Transverse colon (tissue), 4 donors: ENCODE data around the gene YBX2. TPM values are rescaled to one million over a fixed set of nuclear protein-coding genes. Genes with fewer than 3 reads are reported as not detected.

Experiments used
- DNase-seq: peaks from one replicate; pipeline ENCODE4 v3.0.0-alpha.2; 2019
- H3K27ac ChIP-seq, 4 donors: fragments of 200-600 bp; sonication (generic); 2 replicates each; pipeline ENCODE4 v1.5.1; 2016 to 2018; ENCODE audit warnings: inconsistent platforms in 4 of 4
- H3K27me3 ChIP-seq: fragments of 200-600 bp; sonication (generic); 2 replicates; pipeline ENCODE4 v1.5.1; 2017; ENCODE audit warnings: inconsistent platforms
- H3K36me3 ChIP-seq, 4 donors: fragments of 200-600 bp; sonication (generic); 2 replicates each; pipeline ENCODE4 v1.5.1; 2017 to 2019; ENCODE audit warnings: inconsistent platforms in 4 of 4
- H3K4me1 ChIP-seq, 4 donors: fragments of 200-600 bp; sonication (generic); 2 replicates each; pipeline ENCODE4 v1.5.1; 2017 to 2020; ENCODE audit warnings: inconsistent platforms in 4 of 4
- H3K4me3 ChIP-seq, 4 donors: fragments of 200-600 bp; sonication (generic); 1 replicate in 1 of 4; 2 replicates in 3 of 4; pipeline versions ENCODE4 v1.5.1 to v1.6.1; 2017 to 2019; ENCODE audit warnings: inconsistent platforms in 4 of 4
- H3K9me3 ChIP-seq, 2 donors: fragments of 200-600 bp; sonication (generic); 2 replicates each; pipeline ENCODE4 v1.5.1; 2017 to 2019; ENCODE audit warnings: inconsistent platforms in 2 of 2
- CTCF ChIP-seq, 5 experiments: fragments of 200-600 bp in 3 of 5; fragments of 450-650 bp in 2 of 5; sonication (generic) in 3 of 5; IDR thresholded peaks; 1 replicate in 2 of 5; 2 replicates in 3 of 5; pipeline ENCODE4 v1.5.1; 2016 to 2017; ENCODE audit warnings: antibody characterized with exemption in 5 of 5, inconsistent platforms in 3 of 5, mild to moderate bottlenecking in 2 of 5, moderate library complexity in 1 of 5
- EP300 ChIP-seq: sonication (generic); formaldehyde crosslinking; IDR thresholded peaks from one replicate; pipeline ENCODE4 v1.6.1; 2017; ENCODE audit warnings: antibody characterized with exemption, low read depth
- POLR2A ChIP-seq: fragments of 450-650 bp; IDR thresholded peaks from one replicate; pipeline ENCODE4 v1.6.1; 2016; ENCODE audit warnings: antibody characterized with exemption, mild to moderate bottlenecking, moderate library complexity
- POLR2AphosphoS5 ChIP-seq, 3 donors: sonication (generic); formaldehyde crosslinking; IDR thresholded peaks; one replicate each; pipeline ENCODE4 v1.6.1; 2016; ENCODE audit warnings: antibody characterized with exemption in 3 of 3
- WGBS, 2 donors: methylation state at CpG; one replicate each; pipeline ENCODE4 v1.1.5; 2018; ENCODE audit warnings: low coverage in 1 of 2; 5-methylcytosine and 5-hydroxymethylcytosine counted together
- in situ Hi-C, 4 donors: fragments of 200-750 bp; cut with MboI; loops; one replicate each; pipeline versions ENCODE4 v1.15.0 to v1.15.1; 2017; ENCODE audit warnings: low sequenced_read_pairs in 3 of 4, low pct_ligation_motif_present in 1 of 4, low pct_unique_long_range_greater_than_20kb in 1 of 4
- intact Hi-C: fragments of 100-400 bp; cut with DNase I; formaldehyde crosslinking; loops from one replicate; pipeline ENCODE4 v1.15.1; 2023; ENCODE audit warnings: low total_unique reads
- total RNA-seq, 4 donors: library from RNA; depleted of rRNA; stranded (reverse); fragments of >200 nt; gene quantifications; one replicate each; pipeline ENCODE4 v1.1.0, GENCODE V29; 2016

Gene YBX2
- total RNA-seq, 4 donors from 2014 or later: 23.1 to 151 (median 43.4) TPM

DNA sequence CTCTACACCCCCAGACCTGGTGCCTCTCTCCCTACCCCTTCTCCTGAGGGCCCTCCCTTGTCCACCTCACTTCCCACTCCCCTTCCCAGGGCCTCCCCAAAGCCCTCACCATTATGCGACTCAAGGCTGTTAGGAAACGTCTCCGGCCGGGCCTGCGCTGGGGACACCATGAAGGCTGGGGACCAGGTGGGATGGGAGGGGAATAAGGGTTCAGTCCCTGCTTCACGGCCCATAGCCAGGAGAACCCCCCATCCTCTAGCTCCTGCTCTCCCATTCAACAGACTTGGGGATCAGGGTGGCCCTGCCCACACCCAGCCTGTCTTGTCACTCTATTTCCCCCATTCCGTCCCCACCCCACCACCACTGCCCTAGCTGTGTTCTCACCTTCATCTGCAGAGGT, 32.6 kb upstream of the YBX2 start:
- Histone ChIP-seq H3K27ac (no peak overlapping the region), H3K36me3 (peaks cover 0 to 6% (median 3%) of the 10 kb centered on the region in 4 donors), H3K4me1 (peaks cover 7 to 21% (median 14%) of the 10 kb centered on the region in 4 donors), H3K9me3 (no peaks in the 10 kb centered on the region), H3K4me3 (no peak overlapping the region), H3K27me3 (no peaks in the 10 kb centered on the region)
- intact Hi-C loops: no loop called here
- in situ Hi-C loops: loop anchor here in 1 of 4 donors (25.0 kb wide), 1 partner anchor 290 kb away; the partner anchor contains the start of genes SLC16A11 and SLC16A13
- DNase-seq: no peak
- TF ChIP-seq POLR2AphosphoS5 (IDR thresholded peaks at IDR 0.05) (no peak), CTCF (IDR thresholded peaks at IDR 0.05) (no peak), POLR2A (no peak), EP300 (no peak)
- WGBS, 2 donors: 90% methylated on average over 7 of the region's 7 CpGs; no CpG with 5 or more reads in 1 of the 2 donors

DNA sequence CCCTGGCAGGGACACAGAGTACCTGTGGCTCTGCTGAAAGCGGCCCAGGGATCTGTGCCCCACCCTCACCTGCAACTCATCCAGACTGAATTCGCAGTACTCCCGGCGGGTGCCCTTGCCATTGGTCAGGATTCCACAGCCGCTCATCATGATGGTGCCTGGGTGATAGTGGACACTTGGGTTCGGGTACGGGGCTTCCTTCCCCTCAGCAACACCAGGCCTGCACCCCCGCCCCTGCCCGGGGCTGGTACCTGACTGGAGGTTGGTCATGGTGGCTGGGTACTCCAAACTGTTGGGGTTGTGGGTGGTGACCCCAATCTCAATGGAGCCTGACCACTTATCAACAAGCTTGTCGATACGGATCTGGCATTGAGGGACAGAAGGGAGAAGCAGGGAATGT, 31.7 kb upstream of the YBX2 start:
- H3K4me1 ChIP-seq: peaks cover 7 to 21% (median 14%) of the 10 kb centered on the region in 4 donors
- WGBS, 2 donors: 96% methylated on average over 10 of the region's 11 CpGs; no CpG with 5 or more reads in 1 of the 2 donors
- TF ChIP-seq EP300: no peak
- TF ChIP-seq CTCF (IDR thresholded peaks at IDR 0.05): no peak
- TF ChIP-seq POLR2AphosphoS5 (IDR thresholded peaks at IDR 0.05): no peak
- TF ChIP-seq POLR2A: no peak
- intact Hi-C loops: no loop called here
- no peaks in the 10 kb centered on the region for H3K9me3 ChIP-seq
- H3K27me3 ChIP-seq: no peaks in the 10 kb centered on the region
- in situ Hi-C loops: loop anchor here in 1 of 4 donors (25.0 kb wide), 1 partner anchor 289 kb away; the partner anchor contains the start of genes SLC16A11 and SLC16A13
- H3K36me3 ChIP-seq: peaks cover 0 to 12% (median 6%) of the 10 kb centered on the region in 4 donors
- H3K27ac ChIP-seq: no peak overlapping the region
- DNase-seq: no peak
- no peak overlapping the region for H3K4me3 ChIP-seq

GRCh38 chr17:7325031-7325528, 30.6 kb upstream of the YBX2 start:
- WGBS, 2 donors: 94% methylated on average over 19 of the region's 19 CpGs; no CpG with 5 or more reads in 1 of the 2 donors
- intact Hi-C loops: no loop called here
- in situ Hi-C loops: loop anchor here in 1 of 4 donors (25.0 kb wide), 1 partner anchor 288 kb away; the partner anchor contains the start of genes SLC16A11 and SLC16A13
- no peak for DNase-seq
- no peaks in the 10 kb centered on the region for H3K9me3 ChIP-seq
- peaks cover 0 to 22% (median 6%) of the 10 kb centered on the region in 4 donors for H3K36me3 ChIP-seq
- H3K27ac ChIP-seq: no peak overlapping the region
- H3K4me3 ChIP-seq: no peak overlapping the region
- H3K4me1 ChIP-seq: peaks cover 3 to 13% (median 7%) of the 10 kb centered on the region in 4 donors
- no peak for TF ChIP-seq CTCF (IDR thresholded peaks at IDR 0.05)
- TF ChIP-seq EP300: no peak
- TF ChIP-seq POLR2AphosphoS5 (IDR thresholded peaks at IDR 0.05): no peak
- TF ChIP-seq POLR2A: no peak
- no peaks in the 10 kb centered on the region for H3K27me3 ChIP-seq

- peaks cover 3 to 12% (median 7%) of the 10 kb centered on the region in 4 donors for H3K4me1 ChIP-seq
- H3K4me3 ChIP-seq: no peak overlapping the region
- H3K27ac ChIP-seq: no peak overlapping the region
- WGBS, 2 donors: 82% methylated on average over 3 of the region's 3 CpGs; no CpG with 5 or more reads in 1 of the 2 donors
- in situ Hi-C loops: no loop called here
- no peaks in the 10 kb centered on the region for H3K9me3 ChIP-seq
- H3K27me3 ChIP-seq: no peaks in the 10 kb centered on the region
- TF ChIP-seq CTCF (IDR thresholded peaks at IDR 0.05): peak in 2 of 5 experiments; percentile 7 to 24
- no peak for TF ChIP-seq POLR2AphosphoS5 (IDR thresholded peaks at IDR 0.05)
- intact Hi-C loops: no loop called here
- no peak for DNase-seq
- peaks cover 0 to 23% (median 6%) of the 10 kb centered on the region in 4 donors for H3K36me3 ChIP-seq
These were observed 30.0 kb upstream of the YBX2 start for GRCh38 chr17:7324438-7324779.
